Activated T-helper 1 cell treated with anti-CD3 and anti-CD28 coated beads, Interleukin-2, amount 50 U/mL, for 16 hours (primary cell): ENCODE results near the gene DMPK.

Experiments used
- DNase-seq, 2 donors: peaks; one replicate each; pipeline ENCODE4 v3.0.0-alpha.2; 2020; ENCODE audit warnings: low read depth in 1 of 2, low spot score in 1 of 2

DMPK gene

DNA sequence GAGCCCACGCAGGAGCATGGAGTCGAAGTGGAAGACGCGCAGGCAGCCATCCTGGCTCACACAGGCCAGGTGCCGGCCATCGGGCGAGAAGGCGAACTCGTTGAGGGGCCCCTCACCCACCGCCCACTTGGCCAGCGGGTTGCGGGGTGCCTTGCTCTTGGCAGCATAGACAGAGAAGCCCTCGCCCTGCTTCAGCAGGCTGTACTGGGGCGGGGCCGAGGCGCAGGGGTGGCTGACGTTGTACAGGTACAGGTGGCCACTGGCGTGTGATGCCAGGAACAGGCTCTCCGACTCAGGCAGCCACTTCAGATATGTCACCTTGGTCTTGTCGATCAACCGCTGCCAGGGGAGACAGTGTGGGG, 4.2 kb upstream of the DMPK start:
- no peak for DNase-seq

DNA sequence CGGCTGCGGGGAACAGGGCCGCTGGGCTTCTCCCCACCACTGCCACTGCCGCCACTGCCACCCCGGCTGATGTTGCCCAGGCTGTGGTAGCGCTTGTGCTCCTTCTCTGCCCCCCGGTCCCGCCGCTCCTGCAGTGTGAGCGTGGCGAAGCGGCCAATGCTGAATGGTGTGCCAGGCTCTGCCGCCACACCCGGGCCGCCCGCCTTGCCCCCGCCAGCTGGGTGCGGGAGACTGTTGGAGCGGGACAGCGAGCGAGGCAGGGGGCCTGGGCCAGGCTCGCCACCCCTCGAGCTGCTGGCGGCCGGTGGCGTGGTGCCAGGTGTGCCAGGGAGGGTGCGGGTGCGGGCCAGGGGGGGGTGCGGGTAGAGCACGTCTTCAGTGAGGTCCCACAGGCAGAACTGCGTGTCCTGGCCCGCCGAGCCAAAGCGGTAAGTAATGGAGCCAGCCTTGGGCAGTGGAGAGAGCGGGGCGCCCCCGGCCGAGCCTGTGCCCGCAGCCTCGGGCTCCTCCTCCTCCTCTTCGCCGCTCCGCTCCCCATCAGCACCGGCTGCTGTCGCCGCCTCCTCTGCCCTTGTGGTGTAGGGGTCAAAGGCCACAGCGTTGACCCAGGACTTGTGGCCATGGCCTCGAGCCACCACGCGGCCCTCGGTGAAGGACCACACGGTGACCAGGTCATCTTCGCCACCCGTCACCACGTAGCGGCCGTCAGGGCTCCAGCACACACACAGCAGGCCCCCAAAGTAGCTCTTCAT, 3.7 kb upstream of the DMPK start:
- DNase-seq = no peak

DNA sequence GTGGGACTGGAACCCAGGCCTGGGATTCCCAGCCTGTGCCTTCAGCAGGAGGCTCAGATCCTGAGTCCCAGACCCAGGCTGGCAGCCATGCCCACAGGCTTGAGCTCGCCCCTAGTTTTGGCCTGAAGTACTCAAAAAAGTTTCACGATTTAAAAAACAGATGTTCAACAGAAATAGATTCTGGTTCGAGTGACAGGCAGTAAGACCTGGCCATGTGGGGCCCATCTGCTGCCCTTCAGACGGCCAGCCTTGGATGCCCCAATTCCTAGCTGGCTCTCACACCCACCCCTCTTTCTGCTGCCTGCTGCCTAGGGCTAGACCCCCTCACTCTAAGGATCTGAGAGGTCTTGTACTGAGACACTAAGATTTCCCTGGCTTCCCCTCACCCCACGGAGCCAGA, 2.8 kb upstream of the DMPK start:
- no peak for DNase-seq

DNA sequence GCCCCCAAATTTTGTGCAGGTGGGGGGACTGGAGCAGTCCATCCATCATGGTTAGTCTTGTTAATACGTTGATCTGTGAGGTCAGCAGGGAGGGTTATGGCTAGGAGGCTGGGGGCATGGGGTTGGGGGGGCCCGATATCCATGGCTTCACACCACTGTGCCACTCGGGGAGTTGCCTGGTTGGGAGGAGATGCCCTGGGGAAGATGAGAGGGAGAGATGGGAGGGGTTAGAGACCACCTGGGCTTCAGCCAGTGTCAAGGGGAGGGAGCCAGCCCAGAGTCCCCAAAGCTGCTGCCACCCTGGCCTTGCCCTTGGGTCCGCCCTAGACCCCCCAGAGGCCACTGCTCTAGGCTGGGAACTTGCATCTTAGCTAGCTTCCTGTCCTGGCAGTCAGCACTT, 1.8 kb upstream of the DMPK start:
- DNase-seq = no peak

DNA sequence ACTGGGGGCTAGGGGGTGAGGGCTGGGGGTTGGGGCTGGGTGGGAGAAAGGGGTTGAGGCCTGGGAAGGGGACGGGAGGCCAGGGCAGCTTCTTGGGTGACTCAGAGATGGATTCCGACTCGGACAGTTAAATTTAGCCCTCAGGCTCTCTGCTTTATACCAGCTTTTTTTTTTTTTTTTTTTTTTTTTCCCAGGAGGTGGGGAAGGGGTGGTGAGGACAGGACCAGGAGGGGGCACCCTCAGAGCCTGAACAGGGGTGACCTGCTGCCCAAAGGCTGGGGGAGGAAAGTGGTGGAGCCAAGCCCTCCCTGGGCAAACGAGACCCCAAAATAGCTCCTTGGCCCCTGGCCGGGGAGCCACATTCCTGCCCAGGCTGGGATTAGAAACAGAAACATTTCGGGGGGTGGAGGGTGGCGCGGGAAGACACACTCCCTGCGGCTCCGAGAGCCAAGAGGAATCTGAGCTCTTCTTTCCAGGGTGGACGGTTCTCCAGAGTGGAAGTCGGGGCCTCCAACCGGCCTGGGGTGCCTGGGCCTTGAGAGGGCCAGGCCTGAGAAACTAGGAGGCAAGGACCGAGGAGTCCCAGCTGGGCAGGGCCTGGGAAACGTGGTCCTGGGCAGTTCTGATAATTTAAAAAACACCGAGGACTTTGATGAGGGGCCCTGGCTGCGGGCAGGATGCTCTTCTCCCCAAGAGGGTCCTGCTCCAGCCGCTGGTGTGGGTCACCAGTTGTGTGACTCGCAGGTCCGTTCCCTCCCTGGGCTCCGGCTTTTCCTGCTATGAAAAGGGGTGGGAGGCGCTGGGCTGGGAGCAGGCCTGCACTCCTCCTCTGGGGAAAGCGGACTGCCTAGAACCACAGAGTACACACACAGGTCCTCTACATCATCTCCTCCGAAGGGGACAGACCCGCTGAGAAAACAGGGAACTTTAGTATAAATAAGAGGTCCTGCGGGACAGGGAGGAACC, 813 bp upstream of the DMPK start:
- no peak for DNase-seq

DNA sequence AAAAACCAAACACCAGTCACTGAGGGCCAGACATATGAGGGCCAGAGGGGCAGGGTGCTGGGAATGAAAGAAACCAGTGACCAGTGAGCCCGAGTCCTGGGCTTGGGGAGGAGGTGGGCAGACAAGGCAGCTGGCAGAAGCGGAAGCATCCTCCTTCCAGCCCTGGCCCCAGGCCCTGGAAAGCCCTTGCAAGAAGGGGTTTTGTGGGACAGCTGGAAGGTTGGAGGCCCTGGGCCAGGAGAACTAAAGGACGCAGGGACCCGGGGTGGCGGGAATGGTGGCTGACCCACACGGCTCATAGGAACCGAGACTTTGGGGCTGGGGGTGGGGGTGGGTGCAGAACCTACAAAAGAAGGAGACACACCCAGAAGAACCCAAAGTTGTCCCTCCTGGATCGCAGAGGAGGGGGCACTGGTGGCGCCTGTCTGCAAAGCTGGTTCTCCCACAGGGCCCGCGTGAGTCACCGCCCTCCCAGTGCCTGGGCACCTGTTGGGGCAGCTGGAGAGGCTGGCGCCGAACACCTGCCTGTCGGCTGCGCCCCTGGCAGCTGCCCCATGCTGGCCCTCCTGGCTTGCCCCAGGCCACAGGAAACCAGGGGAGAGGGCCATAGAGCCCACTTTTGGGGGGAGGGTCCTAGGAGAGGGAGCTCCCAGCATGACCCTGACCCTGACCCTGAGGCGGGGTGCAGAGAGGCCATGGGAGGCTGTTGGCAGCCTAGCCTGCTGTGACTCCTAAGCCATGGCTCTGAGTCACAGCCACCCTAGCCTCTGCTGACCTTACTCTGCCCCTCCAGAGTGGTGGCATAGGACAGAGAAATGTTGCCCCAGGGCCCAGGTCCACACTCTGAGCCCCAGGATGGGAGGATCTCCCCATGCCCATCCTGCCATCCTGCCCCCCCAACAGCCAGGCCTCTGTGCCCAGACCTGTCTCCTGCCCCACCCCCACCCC, 802 bp downstream of the DMPK start:
- DNase-seq = no peak

DNA sequence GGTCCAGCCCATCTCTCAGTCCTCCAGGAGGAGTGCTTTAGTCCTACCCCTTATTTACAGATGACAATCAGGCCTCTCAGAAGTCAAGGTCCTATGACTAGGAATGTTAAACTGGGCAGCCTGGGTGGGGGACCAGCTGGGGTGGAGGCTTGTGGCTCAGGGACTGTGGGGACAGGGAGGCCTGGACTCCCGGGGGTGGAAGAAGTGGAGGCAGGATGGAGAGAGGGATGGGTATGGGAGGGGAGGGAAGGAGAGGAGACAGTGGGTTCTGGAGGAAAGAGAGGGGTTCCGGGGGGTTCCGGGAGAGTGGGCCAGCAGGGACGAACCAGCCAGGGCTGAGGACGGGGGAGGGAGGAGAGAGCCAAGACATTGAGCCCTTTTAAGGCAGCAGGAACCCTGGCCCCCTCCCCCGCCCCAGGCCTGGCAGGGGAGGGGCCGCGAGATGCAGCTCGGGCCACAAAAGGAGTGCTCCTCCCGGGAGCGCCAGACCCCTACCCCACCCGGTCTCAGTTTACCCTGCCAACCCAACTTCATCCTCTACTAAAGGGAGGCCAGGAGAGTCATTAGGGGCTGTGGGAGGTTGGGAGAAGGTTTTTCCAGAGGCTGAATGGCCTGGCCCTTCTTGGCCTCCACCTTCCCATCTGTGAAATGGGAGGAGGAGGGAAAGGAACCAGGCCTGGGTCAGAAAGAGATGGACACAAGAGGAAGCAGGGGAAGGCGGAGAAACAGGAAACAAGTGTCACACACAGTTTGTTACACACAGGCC, 1.7 kb downstream of the DMPK start:
- no peak for DNase-seq

DNA sequence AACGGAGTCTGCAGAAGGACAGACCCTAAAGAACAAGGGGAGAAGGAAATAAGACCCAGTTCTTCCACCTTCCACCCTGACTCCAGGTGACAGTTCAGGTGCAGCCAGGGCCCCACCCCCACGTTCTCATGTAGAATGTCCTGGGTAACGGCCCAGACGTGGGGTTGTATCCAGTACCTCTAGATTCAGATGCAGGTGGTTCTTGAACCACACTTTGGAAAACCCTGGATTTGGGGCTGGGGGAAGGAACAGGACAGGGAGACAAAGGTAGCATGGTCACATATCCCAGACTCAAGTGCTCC, 2.2 kb downstream of the DMPK start:
- no peak for DNase-seq

DNA sequence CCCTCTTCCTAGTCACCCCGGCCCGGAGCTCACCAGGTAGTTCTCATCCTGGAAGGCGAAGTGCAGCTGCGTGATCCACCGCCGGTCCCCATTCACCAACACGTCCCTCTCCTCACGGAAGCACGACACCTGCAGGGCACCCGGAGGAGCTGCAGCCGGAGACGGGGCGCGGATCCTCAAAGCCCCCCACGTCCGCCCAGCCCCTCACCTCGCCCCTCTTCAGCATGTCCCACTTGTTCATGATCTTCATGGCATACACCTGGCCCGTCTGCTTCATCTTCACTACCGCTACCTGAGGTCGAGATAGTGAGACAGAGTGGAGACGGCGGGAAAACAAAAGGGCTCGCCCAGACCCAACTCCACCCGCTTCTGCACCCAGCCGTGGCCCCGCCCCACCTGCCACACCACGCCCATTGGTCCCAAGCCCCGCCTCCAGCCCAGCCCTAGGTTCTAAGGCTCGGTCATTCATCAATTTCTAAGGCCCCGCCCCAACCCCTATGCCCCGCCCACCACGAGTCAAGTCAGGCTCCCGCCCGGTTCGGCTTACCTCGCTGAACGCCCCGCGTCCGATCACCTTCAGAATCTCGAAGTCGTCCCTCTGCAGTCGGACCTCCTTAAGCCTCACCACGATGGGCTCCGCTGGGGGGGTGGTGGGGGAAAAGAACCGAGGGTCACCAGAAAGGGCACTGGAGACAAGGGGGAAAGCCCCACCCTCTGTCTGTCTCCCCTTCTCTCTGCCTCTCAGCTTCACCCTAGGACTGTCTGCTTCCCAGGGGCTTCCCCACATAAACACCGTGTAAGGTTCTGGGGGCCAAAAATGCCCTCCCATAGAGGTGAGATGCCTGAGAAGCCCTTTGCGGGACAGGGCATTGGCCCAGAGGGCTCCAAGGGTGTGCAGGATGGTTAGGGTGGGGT, 2.8 kb downstream of the DMPK start:
- DNase-seq = peak; percentile 52 to 71

DNA sequence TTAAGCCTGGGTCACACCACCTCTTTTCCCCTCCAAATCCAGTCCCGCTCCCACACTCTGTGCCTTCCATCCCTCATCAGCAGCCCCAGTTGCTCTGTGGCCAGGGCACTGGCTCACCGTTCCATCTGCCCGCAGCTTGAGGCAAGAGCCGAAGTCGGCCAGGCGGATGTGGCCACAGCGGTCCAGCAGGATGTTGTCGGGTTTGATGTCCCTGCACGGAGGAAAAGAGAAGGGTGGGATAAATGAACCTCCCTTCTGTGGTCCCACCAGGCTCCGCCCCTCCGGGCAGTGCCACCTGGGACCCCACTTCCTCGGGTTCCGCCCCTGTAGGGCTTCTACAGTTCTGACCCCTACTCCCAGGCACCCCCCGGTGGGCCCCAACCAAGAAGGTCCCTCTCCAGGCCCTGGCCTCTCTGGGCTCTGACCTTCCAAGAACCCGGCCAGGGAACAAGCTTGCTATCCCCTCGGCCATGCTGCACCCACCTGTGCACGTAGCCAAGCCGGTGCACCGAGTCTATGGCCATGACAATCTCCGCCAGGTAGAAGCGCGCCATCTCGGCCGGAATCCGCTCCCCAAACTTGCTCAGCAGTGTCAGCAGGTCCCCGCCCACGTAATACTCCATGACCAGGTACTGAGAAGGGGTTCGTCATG, 4.2 kb downstream of the DMPK start:
- DNase-seq = no peak

DNA sequence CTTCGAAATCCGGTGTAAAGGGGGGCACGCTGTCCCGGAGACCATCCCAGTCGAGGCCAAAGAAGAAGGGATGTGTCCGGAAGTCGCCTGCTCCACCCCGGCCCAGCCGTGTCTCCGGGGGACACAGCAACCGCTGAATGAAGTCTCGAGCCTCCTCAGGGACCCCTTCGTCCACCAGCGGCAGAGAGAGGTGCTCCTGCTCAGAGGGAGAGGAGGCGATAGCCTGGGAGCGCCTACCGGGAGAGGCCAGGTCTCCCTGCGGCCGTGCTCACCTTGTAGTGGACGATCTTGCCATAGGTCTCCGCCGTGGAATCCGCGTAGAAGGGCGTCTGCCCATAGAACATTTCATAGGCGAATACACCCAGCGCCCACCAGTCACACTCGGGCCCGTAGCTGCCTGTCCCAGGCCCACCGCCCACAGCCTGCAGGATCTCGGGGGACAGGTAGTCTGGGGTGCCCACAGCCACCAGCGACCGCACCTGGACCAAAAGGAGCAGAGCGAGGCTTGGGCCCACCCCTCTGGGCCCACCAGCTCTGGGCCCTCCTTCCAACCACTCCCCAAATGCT, 4.8 kb downstream of the DMPK start:
- DNase-seq = no peak

DNA sequence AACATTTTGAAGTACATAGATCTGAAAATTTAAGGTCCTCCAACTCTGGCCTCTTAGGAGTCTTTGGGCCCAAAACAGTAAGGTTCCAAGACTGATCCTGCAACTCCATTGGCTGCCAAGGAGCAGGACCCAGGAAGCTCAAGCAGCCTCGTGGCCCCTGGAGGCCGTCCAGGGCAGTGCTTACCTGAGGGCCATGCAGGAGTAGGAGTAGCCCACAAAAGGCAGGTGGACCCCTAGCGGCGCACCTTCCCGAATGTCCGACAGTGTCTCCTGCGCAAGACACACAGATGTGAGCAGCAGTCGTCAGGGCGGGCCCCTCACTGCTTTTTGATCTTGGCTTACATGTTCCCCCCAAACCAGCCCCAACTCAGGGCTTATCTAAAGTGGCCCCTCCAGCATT, 7.5 kb downstream of the DMPK start:
- DNase-seq = no peak

DNA sequence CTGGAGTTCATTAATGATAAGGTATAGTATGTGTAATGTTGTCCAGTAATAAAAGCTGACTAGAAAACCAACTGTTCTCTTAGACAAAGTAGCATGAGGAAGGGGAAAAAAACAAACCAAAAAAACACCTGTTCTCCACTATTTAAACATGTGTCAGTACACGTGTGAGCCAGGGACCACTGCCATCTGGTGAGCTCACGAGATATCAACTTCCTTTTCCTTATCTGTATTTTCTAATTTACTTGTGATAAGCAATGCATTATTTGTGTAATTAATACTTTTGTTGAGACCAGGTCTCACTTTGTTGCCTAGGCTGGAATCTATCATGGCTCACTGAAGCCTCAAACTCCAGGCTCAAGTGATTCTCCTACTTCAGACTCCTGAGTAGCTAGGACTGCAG, 8.9 kb downstream of the DMPK start:
- no peak for DNase-seq

DNA sequence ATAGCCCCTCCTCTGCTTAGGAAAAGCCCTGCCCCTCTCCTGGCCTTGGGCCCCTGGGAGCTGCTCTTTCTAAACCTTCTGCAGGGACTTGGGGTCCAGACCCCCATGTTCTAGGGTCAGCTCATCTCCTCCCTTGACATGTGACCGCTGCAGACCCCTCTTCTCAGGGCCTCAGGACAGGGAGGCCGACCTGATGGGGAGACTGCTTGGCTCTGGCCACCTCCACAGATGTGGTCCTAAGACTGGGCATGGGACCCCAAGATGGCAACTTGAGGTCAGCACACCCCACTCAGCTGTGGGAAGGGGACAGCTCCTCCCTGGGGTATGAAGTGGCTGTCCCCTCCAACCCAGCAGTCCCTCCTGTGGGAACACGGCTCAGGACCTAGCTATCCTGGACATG, 9.4 kb downstream of the DMPK start:
- no peak for DNase-seq

DNA sequence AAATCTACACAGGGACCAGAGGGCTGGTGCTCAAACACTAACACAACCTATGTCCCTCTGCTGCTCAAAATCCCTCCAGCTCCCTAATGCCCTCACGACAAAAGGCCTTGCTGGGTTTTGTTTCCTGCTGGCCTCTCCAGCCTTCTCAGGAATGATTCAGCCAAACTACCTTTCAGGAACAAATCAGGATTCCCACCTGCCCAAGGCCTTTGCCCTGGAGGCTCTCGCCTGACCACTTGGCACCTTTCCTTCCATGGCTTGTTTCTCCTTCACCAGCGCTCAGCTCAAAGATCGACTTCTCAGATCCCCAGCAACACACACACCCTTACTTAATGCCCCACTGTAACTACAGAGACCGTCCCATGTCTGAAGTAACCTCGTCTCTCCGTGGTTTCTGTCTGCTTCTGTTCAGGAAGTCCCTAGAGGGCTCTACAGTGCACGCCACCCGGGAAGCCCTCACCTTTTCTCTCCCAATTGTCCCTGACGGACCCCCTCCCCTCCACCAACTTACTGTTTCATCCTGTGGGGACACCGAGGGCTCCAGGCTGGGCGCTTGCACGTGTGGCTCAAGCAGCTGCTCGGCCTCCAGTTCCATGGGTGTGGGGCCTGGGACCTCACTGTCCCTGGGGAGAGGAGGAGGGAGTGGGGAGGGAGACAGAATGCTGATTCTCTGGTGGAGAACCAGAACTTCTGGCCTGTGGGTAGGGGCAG, 10.0 kb downstream of the DMPK start:
- DNase-seq = no peak

DNA sequence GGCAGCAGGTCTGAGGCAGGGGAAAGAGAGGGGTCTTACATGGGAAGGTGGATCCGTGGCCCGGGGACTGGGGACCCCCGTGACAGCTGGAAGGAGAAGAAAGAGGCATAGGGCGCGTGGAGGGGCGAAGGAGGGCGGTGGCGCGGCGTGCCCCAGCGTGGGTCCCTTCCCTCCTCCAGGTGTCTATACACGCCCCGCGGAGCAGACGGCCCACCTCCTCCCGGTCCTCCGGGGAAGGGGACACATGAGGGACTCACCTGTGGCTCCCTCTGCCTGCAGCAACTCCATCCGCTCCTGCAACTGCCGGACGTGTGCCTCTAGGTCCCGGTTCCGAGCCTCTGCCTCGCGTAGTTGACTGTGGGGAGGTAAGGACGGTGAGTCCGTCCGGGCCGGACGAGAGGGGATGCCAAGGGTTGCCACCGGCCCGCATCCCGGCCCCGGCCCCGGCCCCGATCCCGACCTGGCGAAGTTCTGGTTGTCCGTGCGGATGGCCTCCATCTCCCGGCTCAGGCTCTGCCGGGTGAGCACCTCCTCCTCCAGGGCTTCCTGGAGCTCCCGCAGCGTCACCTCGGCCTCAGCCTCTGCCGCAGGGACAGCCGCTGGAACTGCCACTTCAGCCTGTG, 10.9 kb downstream of the DMPK start:
- DNase-seq = no peak

DNA sequence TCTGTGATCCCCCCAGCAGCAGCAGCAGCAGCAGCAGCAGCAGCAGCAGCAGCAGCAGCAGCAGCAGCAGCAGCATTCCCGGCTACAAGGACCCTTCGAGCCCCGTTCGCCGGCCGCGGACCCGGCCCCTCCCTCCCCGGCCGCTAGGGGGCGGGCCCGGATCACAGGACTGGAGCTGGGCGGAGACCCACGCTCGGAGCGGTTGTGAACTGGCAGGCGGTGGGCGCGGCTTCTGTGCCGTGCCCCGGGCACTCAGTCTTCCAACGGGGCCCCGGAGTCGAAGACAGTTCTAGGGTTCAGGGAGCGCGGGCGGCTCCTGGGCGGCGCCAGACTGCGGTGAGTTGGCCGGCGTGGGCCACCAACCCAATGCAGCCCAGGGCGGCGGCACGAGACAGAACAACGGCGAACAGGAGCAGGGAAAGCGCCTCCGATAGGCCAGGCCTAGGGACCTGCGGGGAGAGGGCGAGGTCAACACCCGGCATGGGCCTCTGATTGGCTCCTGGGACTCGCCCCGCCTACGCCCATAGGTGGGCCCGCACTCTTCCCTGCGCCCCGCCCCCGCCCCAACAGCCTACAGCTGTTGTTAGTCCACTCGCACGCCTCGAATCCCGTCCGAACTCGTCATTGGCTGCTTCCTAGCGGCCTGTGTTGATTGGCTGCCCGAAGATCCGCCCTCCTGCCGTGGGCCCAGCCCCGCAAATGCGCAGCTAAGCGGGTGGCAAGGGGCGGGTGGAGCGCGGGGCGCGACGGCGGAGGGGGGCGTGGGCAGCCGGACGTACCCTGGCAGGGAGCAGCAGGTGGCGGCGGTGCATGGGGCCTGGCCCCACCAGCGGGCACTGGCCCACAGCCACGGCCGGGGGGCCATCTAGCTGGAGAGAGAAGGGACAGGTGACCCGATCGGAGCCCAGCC, 11.8 kb downstream of the DMPK start:
- peak; percentile 75 to 86 for DNase-seq
